GM10266 (cell line): ENCODE data around the gene PSENEN.

Experiments
- DNase-seq: peaks from one replicate; pipeline ENCODE4 v3.0.0; 2012; ENCODE audit errors: extremely low spot score
- CTCF ChIP-seq: IDR thresholded peaks from 2 replicates; pipeline ENCODE4 v1.5.1; 2012; ENCODE audit warnings: mild to moderate bottlenecking, low read depth; ENCODE audit not compliant: control insufficient read depth, insufficient read depth; ENCODE audit errors: missing control alignments

The PSENEN gene

DNA sequence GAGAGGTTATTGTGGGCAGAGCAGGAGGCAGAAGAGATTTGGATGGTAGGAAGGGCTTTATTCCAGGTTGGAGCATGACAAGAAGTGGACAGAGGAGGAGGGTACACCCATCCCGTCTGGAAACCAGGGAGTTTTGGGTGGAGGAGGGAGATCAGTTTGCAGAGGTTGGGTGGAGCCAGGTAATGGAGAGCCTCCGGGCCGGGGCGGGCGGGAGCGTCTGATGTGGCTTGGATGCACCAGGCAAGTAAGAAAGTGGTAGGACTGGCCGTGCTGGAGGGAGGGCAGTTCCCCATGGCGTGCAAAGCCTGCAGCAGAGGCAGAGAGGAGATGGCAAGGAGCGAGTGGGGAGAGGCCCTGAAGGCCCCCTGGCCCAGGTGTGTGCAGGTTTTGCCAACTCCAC, 14.1 kb upstream of the PSENEN start:
- DNase-seq: no peak
- TF ChIP-seq CTCF: no peak

- TF ChIP-seq CTCF: no peak
- no peak for DNase-seq
These were observed 13.6 kb upstream of the PSENEN start for GRCh38 chr19:35731779-35732405.

- DNase-seq: no peak
- TF ChIP-seq CTCF: no peak
These were observed 12.8 kb upstream of the PSENEN start for GRCh38 chr19:35732540-35733179.

- TF ChIP-seq CTCF: no peak
- DNase-seq: no peak
These were observed 12.0 kb upstream of the PSENEN start for GRCh38 chr19:35733180-35734125.

DNA sequence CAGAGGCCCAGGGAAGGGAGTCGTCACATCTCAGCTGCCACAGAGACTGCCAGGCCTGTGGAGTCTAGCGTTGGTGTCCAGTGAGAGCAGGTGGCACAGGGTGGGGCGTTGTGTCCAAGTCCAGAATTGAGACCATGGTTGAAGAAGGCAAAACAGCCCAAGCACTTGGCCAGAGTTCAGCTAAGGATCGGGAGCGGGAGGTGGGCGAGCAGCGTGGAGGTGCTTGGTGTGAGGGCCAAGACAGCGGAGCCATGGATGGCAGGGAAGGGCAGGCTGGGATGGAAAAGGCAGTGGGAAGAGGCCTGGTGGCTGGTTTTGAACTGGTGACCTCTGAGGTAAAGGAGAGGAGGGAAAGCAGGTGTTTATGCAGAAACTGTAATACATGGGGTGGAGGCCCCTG, 11.2 kb upstream of the PSENEN start:
- TF ChIP-seq CTCF: no peak
- no peak for DNase-seq

DNA sequence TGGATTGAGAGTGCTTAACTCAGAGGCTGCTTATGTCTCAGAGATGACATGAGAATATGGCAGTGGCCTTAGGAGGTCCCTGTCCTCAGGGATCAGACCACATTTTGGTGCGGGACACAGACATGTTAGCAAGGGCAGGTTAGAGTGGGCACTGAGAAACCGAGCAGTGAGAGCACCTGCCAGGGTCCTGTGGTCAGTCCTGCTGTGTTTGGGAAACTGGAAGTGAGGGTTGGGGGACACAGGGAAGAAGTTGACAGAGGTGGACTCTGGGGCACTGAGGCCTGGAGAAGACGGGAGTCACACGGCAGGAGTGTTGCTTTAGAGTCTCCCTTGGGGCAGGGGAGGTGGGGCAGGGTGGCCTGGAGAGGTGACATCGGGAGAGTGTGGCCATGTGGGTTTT, 10.6 kb upstream of the PSENEN start:
- DNase-seq: no peak
- TF ChIP-seq CTCF: no peak
